Kidney (tissue), 14 donors: ENCODE data around the gene SERPINA6. TPM values are rescaled to one million over a fixed set of nuclear protein-coding genes. Genes with fewer than 3 reads are reported as not detected.
"Not testable (repeated sequence)": the region's sequence is repeated elsewhere in the genome, so short reads cannot be mapped to it uniquely, and the experiment has no call there.

ENCODE experiments used
- DNase-seq, 5 donors: peaks; one replicate each; pipeline ENCODE4 v3.0.0-alpha.2; 2013 to 2020
- FAIRE-seq: peaks from 2 replicates; lab custom pipeline; 2012; peaks lifted over from hg19 to GRCh38; lab: Jason Lieb, UNC
- H3K27ac ChIP-seq, 2 donors: one replicate each; pipeline ENCODE4 v1.7.0; 2013; ENCODE audit warnings: low read depth in 2 of 2, low read length in 2 of 2, inconsistent platforms in 1 of 2
- H3K27me3 ChIP-seq: one replicate; pipeline ENCODE4 v1.7.1; 2013; ENCODE audit warnings: low read length, inconsistent platforms; ENCODE audit not compliant: control insufficient read depth, insufficient read depth
- H3K36me3 ChIP-seq, 3 donors: one replicate each; pipeline versions ENCODE4 v1.7.0 to v1.7.1; 2013; ENCODE audit warnings: low read length in 3 of 3, control low read depth in 1 of 3, inconsistent platforms in 1 of 3; ENCODE audit not compliant: insufficient read depth in 3 of 3, control insufficient read depth in 2 of 3
- H3K4me1 ChIP-seq, 3 donors: one replicate each; pipeline versions ENCODE4 v1.7.0 to v1.7.1; 2013; ENCODE audit warnings: low read length in 3 of 3, inconsistent platforms in 1 of 3, low read depth in 1 of 3; ENCODE audit not compliant: control insufficient read depth in 2 of 3, insufficient read depth in 2 of 3
- H3K4me3 ChIP-seq, 3 donors: one replicate each; pipeline versions ENCODE4 v1.7.0 to v1.8.1; 2013; ENCODE audit warnings: low read length in 3 of 3, control low read depth in 1 of 3, inconsistent platforms in 1 of 3
- H3K9ac ChIP-seq, 3 donors: one replicate each; pipeline versions ENCODE4 v1.7.0 to v1.7.1; 2013; ENCODE audit warnings: low read length in 3 of 3, control low read depth in 1 of 3, inconsistent platforms in 1 of 3
- H3K9me3 ChIP-seq, 3 donors: one replicate each; pipeline versions ENCODE4 v1.7.0 to v1.7.1; 2013; ENCODE audit warnings: low read length in 3 of 3, control low read depth in 1 of 3, inconsistent platforms in 1 of 3; ENCODE audit not compliant: control insufficient read depth in 2 of 3, insufficient read depth in 1 of 3
- CTCF ChIP-seq: IDR thresholded peaks from 3 replicates; pipeline ENCODE4 v1.5.1; 2012; ENCODE audit warnings: mild to moderate bottlenecking, moderate library complexity, borderline replicate concordance; ENCODE audit not compliant: insufficient read depth; ENCODE audit errors: extremely low read depth
- intact Hi-C: fragments of 100-400 bp; cut with DNase I; formaldehyde crosslinking; loops from one replicate; pipeline ENCODE4 v1.11.1; 2022
- polyA plus RNA-seq: library from polyadenylated mRNA; stranded (reverse); fragments of 350-450 nt; fragmentation: Illumina TruSeq; extraction: RNeasy Lipid Tissue Mini Kit (QIAGEN cat#74804); gene quantifications from one replicate; pipeline ENCODE4 v1.2.3, GENCODE V29; 2014; ENCODE audit warnings: low read depth, low replicate concordance; ENCODE audit not compliant: insufficient read depth
- total RNA-seq: library from RNA; stranded (reverse); fragmentation: NEBNext Ultra II Directional; extraction: Animal tissue kit (Norgen Biotek cat#: 25700); gene quantifications from one replicate; pipeline ENCODE4 v1.2.1, GENCODE V29; 2021
- donor health status: control.
- donor health status: control.
- donor health status: control.
- donor health status: control.
- donor health status: control.
- donor health status: DM: yes; HTN: yes; CAD: no.
- donor health status: Normal renal cell carcinoma (clear cell type).

Gene SERPINA6
- total and polyA plus RNA-seq, 2 donors from 2014 or later: 1.7 to 12.9 TPM

GRCh38 chr14:94305620-94306019 lies 17.5 kb downstream of the SERPINA6 start:
- Histone ChIP-seq H3K9ac (no peak overlapping the region), H3K27ac (no peak overlapping the region), H3K9me3 (peaks cover 0 to 13% (median 0%) of the 10 kb centered on the region in 3 donors), H3K4me1 (no peaks in the 10 kb centered on the region), H3K4me3 (no peak overlapping the region), H3K27me3 (no peaks in the 10 kb centered on the region), H3K36me3 (peaks cover 0 to 6% (median 0%) of the 10 kb centered on the region in 3 donors)
- no peak for TF ChIP-seq CTCF
- intact Hi-C loops: no loop called here
- DNase-seq (no peak), FAIRE-seq (no peak)

- no peak for DNase-seq
- intact Hi-C loops: no loop called here
- no peak for FAIRE-seq
These were observed 18.9 kb downstream of the SERPINA6 start for GRCh38 chr14:94304243-94304642.

GRCh38 chr14:94303111-94303510 lies 20.0 kb downstream of the SERPINA6 start:
- FAIRE-seq (no peak), DNase-seq (no peak)
- Histone ChIP-seq H3K36me3 (no peaks in the 10 kb centered on the region), H3K27ac (no peak overlapping the region), H3K27me3 (no peaks in the 10 kb centered on the region), H3K9ac (no peak overlapping the region), H3K4me3 (no peak overlapping the region), H3K4me1 (no peaks in the 10 kb centered on the region), H3K9me3 (peaks cover 0 to 11% (median 0%) of the 10 kb centered on the region in 3 donors)
- TF ChIP-seq CTCF: no peak
- intact Hi-C loops: no loop called here

More at GRCh38 chr14:94304243-94304642, 18.9 kb downstream of the SERPINA6 start:
- Histone ChIP-seq H3K4me1 (no peaks in the 10 kb centered on the region), H3K36me3 (no peaks in the 10 kb centered on the region), H3K27ac (no peak overlapping the region), H3K9ac (no peak overlapping the region), H3K27me3 (no peaks in the 10 kb centered on the region), H3K4me3 (no peak overlapping the region), H3K9me3 (peaks cover 0 to 13% (median 0%) of the 10 kb centered on the region in 3 donors)
- TF ChIP-seq CTCF: no peak

GRCh38 chr14:94298130-94298529 lies 25.0 kb downstream of the SERPINA6 start:
- Histone ChIP-seq H3K4me3 (no peak overlapping the region), H3K27ac (no peak overlapping the region), H3K9ac (no peak overlapping the region), H3K9me3 (no peaks in the 10 kb centered on the region), H3K36me3 (no peaks in the 10 kb centered on the region), H3K27me3 (no peaks in the 10 kb centered on the region), H3K4me1 (no peaks in the 10 kb centered on the region)
- TF ChIP-seq CTCF: no peak
- intact Hi-C loops: no loop called here
- no peak for DNase-seq
- no peak for FAIRE-seq

GRCh38 chr14:94296181-94296545 lies 27.0 kb downstream of the SERPINA6 start:
- DNase-seq, H3K9me3 ChIP-seq, H3K27me3 ChIP-seq, H3K4me1 ChIP-seq, H3K36me3 ChIP-seq, H3K4me3 ChIP-seq, H3K9ac ChIP-seq, H3K27ac ChIP-seq, FAIRE-seq, intact Hi-C loops: not testable (repeated sequence)
